HG03095 (cell line): ENCODE measurements around the gene GDF10.

Experiments used
- ATAC-seq: cut with Tn5 transposase; IDR thresholded peaks from one replicate; pipeline ENCODE4 v1.9.1; 2021; ENCODE audit warnings: moderate library complexity; ENCODE audit not compliant: unreplicated experiment

Gene GDF10

GRCh38 chr10:47269294-47269693 is 30.7 kb upstream of the GDF10 start:
- ATAC-seq, result no peak

GRCh38 chr10:47276071-47276470 is 23.9 kb upstream of the GDF10 start:
- no peak for ATAC-seq

DNA sequence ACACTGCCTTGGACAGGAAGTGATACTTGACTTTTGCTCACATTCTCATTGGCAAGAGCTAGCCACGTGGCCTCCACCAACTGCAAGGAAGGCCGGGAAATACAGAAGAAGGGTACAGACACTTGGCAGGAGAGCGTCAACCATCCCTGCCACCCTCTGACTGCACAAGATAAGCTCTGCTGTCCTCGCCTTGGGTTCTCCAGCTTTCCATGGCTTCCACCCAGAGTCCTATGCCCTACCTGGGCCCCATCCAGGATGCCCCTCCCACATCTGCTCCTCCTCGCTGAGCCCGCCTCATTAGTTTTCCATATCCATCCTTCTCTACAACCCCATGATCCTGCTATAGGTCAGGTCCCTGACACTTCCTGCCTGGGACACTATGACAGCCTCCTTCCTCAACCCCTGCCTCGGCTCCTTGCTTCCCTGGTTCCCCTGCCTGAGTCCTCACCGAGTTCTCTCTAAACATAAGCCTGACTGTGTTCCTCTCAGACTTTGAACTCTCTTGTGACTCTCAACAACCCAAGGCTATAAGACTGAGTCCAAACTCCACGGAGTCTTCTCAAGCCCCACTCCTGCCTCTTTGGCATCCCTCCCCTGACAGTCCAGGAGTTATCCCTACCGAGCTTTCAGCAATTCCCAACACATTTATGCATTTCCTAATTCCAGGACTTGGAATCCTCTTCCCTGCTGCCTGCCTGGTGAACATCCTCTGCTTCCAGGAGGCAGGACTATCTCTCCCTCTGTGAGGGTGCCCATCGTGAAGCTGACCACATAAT is 23.2 kb upstream of the GDF10 start:
- ATAC-seq, result no peak

- ATAC-seq, result no peak
Measured at GRCh38 chr10:47277352-47278151, 22.4 kb upstream of the GDF10 start.

DNA sequence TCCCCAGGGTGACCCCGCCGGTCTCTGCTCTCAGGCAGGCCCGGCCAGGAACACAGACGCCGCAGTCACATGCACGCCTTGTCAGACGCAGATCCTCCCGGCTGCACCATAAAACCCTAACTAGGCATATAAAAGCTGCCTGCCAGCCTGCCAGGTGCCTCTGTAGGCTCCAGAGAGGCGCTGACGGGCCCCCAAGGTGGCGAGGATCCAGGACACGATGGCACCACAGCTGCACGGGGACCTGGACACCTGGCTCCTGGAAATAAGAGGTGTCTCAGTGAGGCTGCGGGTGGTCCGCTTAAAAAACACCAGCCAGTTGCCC is 21.9 kb upstream of the GDF10 start:
- no peak for ATAC-seq

DNA sequence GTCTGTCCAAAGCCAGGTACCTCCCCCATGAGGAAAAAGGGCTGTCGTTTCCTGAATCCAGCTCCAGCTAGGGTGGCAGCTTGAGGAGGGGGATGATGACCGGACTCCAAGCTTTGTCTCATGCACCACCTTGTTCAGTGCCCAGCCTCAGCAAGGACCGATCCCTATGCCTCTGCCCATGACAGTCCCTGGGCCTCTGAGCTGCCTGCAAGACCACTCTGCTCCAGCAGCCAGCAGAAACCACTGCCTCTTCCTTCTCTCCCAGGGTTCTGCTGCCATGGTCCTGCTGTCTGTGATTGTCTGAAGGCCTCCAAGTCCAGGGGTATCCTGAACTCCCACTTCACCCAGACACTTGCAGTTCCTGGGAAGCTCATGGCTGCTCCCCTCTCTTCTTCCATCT is 21.3 kb upstream of the GDF10 start:
- no peak for ATAC-seq

DNA sequence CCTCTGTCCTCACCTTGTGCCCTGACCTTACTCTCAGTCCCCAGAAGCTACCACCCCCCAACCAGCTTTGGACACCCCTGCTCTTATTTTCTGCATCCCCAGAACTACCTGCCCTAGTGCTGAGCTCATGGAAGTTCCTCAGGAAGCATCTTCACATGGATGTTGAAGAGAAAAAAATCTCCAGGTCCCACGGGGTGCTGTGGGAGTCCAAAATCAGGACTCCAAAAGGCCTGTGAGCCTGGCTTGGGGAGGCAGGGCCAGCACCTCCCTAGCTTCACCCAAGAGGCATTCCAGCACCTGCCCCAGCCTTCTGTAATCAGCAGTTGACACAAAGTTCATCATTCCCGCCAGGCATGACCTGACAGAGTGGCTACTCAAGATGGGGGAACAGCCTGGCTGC is 20.7 kb upstream of the GDF10 start:
- ATAC-seq, result no peak

- ATAC-seq, result no peak
Measured at GRCh38 chr10:47282005-47282656, 17.9 kb upstream of the GDF10 start.

DNA sequence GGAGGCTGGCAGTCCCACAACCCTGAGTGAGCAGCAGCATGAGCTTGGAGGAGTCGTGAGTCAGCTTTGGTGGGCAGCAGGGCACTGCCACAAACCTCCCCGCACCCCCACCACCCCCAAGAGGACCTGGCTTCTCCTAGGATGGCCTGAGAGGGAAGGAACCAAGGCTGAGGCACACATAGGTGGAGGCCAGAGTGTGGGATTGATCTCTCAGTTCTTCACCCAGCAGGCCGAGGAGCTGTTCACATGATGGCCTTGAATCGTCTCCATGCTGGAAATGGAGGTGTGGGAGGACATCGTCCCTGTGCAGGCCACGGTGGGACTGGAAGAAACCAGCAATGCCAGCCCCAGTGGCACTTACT is 17.4 kb upstream of the GDF10 start:
- no peak for ATAC-seq

DNA sequence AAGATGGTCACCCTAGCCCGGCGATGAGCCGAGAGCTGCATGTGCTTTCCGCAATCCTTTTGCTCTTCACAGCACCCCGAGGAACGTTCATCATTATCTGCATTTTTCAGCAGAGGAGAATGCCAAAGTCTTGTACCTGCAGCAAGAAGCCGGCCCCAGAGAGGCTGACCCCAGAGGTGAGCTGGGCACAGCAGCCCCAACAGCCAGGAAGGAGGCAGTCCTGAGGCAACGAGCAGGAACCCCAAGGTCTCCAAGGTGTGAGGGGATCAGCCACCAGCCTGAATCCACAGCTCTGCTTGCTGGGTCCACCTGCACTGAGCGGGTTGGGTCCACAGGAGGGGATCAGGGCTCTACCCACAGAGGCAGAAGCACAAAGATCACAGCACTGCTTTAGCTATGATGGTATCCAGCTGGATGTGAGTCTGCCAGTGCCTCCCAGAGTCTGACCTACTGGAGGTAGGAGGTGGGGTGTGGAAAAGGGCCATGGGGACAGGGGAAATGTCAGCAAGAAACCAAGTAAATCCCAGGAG is 16.8 kb upstream of the GDF10 start:
- no peak for ATAC-seq

DNA sequence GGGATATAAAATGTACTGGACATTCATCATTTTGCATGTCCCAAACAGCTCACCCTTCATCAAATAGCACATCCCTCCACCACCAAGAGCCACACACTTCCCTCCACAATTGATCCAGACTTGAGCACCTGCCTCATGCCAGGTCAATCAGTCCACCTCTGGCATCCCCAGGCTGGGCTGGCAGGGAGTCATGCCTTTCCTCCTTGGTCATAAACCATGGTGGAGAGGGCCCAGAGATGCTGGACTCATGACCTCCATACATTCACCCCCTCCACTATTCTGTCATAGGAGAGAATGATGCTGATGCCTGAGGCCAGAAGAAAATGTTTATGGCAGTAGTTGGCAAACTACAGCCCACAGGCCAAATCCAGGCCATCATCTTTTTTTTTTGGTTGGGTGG is 16.1 kb upstream of the GDF10 start:
- ATAC-seq, result no peak

- ATAC-seq, result no peak
Measured at GRCh38 chr10:47285381-47286115, 14.4 kb upstream of the GDF10 start.

DNA sequence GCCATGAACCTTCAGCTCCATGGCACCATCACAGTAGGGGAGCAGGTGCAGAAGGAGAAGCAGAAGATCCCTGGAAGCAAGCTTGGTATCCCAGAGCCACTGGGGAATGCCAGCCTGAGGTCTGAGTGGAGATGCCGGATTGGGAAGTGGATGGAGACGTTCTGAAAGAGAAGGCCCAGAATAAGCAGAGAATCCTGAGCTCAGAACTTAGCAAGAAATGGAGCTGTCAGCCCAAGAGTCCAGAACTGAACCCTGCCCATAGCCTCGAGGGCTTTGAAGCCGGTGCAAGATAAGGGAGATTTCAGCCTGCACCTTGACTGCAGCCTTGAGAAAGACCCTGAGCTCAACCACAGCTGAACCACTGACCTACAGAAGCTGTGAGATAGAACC is 13.9 kb upstream of the GDF10 start:
- ATAC-seq, result no peak

DNA sequence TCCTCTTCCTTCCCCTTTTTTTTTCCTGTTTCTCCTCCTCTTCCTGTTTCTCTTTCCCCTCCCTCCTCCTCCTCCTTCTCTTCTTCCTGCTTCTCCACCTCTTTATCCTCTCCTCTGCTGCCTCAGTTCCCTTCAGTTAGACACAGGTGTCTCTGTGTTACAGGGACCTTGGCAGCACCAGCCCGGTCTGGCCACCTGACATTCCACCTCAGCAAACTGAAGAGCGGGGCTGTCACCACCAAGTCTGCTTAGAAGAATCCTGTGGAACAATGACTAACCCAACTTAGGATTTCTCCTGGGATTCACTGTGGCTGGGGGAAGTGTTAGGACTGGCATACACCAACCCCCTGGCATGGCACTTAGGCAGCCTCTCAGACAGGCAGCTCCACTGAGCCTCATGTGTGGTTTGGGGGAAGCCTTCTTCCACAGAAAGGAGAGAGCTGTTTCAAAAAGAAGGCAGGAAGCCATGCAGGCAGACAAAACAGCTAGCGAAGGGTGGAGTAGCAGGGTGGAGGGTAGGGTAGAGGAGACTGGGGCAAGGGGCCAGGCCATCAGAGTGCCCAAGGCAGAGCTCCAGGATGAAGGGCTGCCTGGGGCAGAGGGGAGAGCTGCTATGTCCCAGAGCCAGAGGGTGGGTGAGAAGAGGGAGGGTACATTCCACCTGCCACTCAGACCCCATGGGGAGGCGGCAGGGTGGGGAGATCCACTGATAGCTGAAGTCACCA is 13.2 kb upstream of the GDF10 start:
- ATAC-seq, result no peak

- ATAC-seq, result no peak
Measured at GRCh38 chr10:47287365-47287802, 12.6 kb upstream of the GDF10 start.

- no peak for ATAC-seq
Measured at GRCh38 chr10:47287805-47288204, 12.2 kb upstream of the GDF10 start.

DNA sequence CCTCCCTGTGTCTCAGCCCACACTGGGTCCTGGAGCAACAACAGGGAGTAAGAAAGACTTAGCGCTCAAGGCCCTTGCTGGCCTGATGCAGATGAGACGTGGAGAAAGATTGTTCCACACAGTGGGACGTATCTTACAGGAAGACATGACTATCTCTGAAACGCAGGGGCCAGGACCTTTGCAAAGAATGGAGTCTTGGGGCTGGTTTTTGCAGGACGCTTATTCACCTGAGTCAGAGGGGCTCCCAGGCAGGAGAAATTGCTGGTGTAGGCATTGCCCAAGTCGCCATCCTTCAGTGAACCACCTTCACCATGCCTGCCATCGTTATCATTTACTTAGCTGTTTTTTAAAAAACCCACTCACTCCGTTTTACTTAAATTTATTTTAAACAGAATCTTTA is 11.8 kb upstream of the GDF10 start:
- no peak for ATAC-seq

- no peak for ATAC-seq
Measured at GRCh38 chr10:47288916-47289495, 11.0 kb upstream of the GDF10 start.

DNA sequence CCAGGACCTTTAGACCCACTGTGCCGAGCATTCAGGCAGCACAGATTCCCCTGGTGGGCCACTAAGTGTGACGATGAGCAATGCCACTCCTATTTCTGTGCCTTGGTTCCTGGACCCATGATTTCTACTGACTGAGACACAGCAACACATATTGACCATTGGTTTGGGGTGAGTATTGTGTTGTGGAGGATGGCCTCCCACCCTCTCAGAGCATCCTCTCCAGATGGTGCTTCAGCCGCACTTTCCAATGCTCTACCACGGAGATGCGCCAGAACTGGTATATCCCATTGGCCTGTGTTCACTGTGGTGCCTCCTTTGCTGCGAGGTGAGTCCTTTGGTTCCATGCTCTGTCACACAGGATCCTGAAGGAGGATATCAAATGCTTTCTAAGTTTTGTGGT is 10.1 kb upstream of the GDF10 start:
- ATAC-seq, result no peak

DNA sequence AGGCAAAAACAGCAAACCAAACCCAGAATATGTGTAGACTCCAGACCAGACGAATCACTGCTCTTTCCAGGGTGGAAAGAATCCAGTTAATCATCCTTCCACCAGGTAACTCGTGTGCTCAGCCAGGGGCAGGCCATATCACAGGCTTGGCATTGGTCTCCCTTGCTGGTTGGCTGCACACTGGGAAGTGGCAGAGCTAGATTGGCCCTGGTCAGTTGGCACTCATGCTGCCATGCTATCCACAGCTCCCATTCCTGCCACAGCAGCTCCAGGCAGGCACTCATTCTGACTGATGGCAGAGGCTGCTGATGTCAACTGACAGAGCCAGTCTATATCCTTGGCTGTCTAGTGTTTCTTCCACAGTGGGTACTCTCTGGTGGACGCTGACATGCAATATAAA is 9.7 kb upstream of the GDF10 start:
- no peak for ATAC-seq
